ENCODE data around the gene NCKAP5.

The NCKAP5 gene

GRCh38 chr2:132636346-132636745, 931.9 kb downstream of the NCKAP5 start:
- DNase-seq (ENCODE audit: low read depth in 3 of 3): no peak

GRCh38 chr2:132633635-132634034, 934.6 kb downstream of the NCKAP5 start:
- no peak for DNase-seq (ENCODE audit: low read depth in 3 of 3)

- no peak for DNase-seq (ENCODE audit: low read depth in 3 of 3)
Observed at GRCh38 chr2:132632000-132632649, 936.1 kb downstream of the NCKAP5 start.

- no peak for DNase-seq (ENCODE audit: low read depth in 3 of 3)
Observed at GRCh38 chr2:132627536-132627935, 940.7 kb downstream of the NCKAP5 start.

GRCh38 chr2:132623096-132623839, 945.0 kb downstream of the NCKAP5 start:
- no peak for DNase-seq (ENCODE audit: low read depth in 3 of 3)
